ENCODE results near the gene EXT2. TPM values are rescaled to one million over a fixed set of nuclear protein-coding genes. Genes with fewer than 3 reads are reported as not detected.

Gene EXT2
- polyA plus RNA-seq, 1 donor from 2014 or later = 77.5 TPM

DNA sequence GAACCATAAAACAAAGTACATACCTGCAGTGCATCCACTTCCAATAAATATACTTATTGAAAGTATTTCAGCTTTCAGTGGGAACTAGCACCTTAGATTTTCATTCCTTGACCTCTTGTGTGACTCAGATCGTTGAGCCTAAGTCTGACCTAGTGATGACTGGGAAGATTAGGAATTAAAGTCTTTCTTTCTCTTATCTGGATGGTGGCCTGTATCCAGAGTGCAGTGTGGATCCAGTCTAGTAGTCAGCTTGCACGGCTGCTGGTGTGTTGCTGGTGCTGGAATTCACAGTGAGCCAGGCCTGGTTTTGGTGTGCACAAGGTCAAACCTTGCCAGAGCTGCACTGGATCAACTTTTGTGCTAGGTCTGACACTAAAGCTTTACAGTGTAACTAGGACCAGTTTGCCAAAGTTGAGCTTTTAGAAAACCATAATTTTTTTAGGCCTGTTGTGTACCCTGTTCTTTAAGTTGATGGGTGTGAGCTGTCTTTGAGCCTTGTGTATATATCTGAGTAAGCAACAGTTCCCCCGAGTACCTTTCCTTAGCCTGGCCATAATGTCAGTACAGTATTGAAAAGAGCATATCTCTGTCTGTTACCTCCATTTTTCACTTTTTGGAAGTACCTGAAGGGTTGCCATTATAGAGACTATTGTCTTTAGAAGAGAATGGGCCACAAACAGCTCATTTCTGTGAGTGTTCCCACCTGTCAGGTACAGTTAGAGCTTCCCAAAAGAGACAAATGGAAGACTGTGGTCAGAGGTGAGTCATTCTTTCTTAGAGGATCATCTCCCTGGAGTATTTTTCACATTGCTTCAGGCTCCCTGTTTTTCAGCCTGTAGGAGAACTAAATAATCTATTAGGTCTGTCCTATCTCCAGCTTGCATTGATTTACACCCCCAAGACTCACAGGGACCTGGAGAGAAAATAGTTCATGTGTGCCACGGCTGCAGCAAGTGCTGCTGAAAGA lies 124.6 kb downstream of the EXT2 start:
- no peaks in the 10 kb centered on the region for H4K20me1 ChIP-seq (ENCODE audit: insufficient read depth)
- no peaks in the 10 kb centered on the region for H3F3A ChIP-seq (ENCODE audit: insufficient read depth, low read length, poor library complexity, severe bottlenecking)
- no peaks in the 10 kb centered on the region for H3K9me2 ChIP-seq (ENCODE audit: insufficient read depth, low read length)
- no peak for TF ChIP-seq SMC3 (conservative IDR thresholded peaks at IDR 0.05; ENCODE audit: poor library complexity)
- TF ChIP-seq EZH2 (IDR thresholded peaks at IDR 0.05; ENCODE audit: borderline replicate concordance, insufficient read depth, low read length, poor library complexity, severe bottlenecking) = no peak
- TF ChIP-seq RAD21 (conservative IDR thresholded peaks at IDR 0.05) = no peak
- TF ChIP-seq POLR2AphosphoS5 (IDR thresholded peaks at IDR 0.05) = no peak
- TF ChIP-seq EP300 (conservative IDR thresholded peaks at IDR 0.05; ENCODE audit: poor library complexity, severe bottlenecking) = no peak
- TF ChIP-seq, protein P1, sequence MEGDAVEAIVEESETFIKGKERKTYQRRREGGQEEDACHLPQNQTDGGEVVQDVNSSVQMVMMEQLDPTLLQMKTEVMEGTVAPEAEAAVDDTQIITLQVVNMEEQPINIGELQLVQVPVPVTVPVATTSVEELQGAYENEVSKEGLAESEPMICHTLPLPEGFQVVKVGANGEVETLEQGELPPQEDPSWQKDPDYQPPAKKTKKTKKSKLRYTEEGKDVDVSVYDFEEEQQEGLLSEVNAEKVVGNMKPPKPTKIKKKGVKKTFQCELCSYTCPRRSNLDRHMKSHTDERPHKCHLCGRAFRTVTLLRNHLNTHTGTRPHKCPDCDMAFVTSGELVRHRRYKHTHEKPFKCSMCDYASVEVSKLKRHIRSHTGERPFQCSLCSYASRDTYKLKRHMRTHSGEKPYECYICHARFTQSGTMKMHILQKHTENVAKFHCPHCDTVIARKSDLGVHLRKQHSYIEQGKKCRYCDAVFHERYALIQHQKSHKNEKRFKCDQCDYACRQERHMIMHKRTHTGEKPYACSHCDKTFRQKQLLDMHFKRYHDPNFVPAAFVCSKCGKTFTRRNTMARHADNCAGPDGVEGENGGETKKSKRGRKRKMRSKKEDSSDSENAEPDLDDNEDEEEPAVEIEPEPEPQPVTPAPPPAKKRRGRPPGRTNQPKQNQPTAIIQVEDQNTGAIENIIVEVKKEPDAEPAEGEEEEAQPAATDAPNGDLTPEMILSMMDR (IDR thresholded peaks at IDR 0.05; ENCODE audit: poor library complexity, severe bottlenecking) = no peak
- TF ChIP-seq TAF1 (IDR thresholded peaks at IDR 0.05; ENCODE audit: low read depth) = no peak
- TF ChIP-seq MXI1 (conservative IDR thresholded peaks at IDR 0.05; ENCODE audit: poor library complexity, severe bottlenecking) = no peak
- TF ChIP-seq, protein P2, sequence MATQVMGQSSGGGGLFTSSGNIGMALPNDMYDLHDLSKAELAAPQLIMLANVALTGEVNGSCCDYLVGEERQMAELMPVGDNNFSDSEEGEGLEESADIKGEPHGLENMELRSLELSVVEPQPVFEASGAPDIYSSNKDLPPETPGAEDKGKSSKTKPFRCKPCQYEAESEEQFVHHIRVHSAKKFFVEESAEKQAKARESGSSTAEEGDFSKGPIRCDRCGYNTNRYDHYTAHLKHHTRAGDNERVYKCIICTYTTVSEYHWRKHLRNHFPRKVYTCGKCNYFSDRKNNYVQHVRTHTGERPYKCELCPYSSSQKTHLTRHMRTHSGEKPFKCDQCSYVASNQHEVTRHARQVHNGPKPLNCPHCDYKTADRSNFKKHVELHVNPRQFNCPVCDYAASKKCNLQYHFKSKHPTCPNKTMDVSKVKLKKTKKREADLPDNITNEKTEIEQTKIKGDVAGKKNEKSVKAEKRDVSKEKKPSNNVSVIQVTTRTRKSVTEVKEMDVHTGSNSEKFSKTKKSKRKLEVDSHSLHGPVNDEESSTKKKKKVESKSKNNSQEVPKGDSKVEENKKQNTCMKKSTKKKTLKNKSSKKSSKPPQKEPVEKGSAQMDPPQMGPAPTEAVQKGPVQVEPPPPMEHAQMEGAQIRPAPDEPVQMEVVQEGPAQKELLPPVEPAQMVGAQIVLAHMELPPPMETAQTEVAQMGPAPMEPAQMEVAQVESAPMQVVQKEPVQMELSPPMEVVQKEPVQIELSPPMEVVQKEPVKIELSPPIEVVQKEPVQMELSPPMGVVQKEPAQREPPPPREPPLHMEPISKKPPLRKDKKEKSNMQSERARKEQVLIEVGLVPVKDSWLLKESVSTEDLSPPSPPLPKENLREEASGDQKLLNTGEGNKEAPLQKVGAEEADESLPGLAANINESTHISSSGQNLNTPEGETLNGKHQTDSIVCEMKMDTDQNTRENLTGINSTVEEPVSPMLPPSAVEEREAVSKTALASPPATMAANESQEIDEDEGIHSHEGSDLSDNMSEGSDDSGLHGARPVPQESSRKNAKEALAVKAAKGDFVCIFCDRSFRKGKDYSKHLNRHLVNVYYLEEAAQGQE (IDR thresholded peaks at IDR 0.05; ENCODE audit: borderline replicate concordance) = no peak
- H3K9ac ChIP-seq (ENCODE audit: low read length) = no peak overlapping the region
- no peak overlapping the region for H3K27ac ChIP-seq (ENCODE audit: low read length)
- H3K4me2 ChIP-seq (ENCODE audit: low read length) = no peak overlapping the region
- H3K27me3 ChIP-seq (ENCODE audit: insufficient read depth, low read depth, low read length) = no peaks in the 10 kb centered on the region
- no peaks in the 10 kb centered on the region for H3K36me3 ChIP-seq (ENCODE audit: insufficient read depth, low read length)
- H3K79me2 ChIP-seq (replicated peaks; ENCODE audit: insufficient read depth, low read length) = no peaks in the 10 kb centered on the region
- H3K4me3 ChIP-seq (ENCODE audit: low read length) = no peak overlapping the region
- no peak overlapping the region for H2AFZ ChIP-seq (ENCODE audit: low read depth, low read length)
- no peaks in the 10 kb centered on the region for H3K9me3 ChIP-seq (ENCODE audit: low read length)

DNA sequence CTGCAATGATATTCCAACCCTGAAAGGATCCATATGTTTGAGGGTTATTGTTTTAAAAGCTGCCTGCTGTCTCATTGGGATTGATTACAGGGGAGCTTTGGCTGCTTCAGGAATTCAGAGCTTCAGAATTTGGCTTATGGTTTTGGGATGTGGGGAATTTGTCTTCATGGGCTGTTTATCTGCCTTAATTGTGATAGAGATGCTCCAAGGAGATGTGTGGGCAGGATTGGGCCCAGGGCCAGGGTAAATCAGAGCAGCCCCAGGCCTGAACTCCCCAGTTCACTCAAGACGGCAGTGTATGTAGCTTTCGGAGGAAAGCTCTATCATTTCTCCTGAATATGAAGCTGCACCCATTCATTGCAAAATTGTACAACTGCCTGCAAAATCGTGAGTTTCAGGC lies 126.0 kb downstream of the EXT2 start:
- H3K79me2 ChIP-seq (replicated peaks; ENCODE audit: insufficient read depth, low read length) = no peaks in the 10 kb centered on the region
- H3K9ac ChIP-seq (ENCODE audit: low read length) = no peak overlapping the region
- no peaks in the 10 kb centered on the region for H3K9me2 ChIP-seq (ENCODE audit: insufficient read depth, low read length)
- no peaks in the 10 kb centered on the region for H3K9me3 ChIP-seq (ENCODE audit: low read length)
- H4K20me1 ChIP-seq (ENCODE audit: insufficient read depth) = no peaks in the 10 kb centered on the region
- no peak overlapping the region for H3K4me2 ChIP-seq (ENCODE audit: low read length)
- no peaks in the 10 kb centered on the region for H3F3A ChIP-seq (ENCODE audit: insufficient read depth, low read length, poor library complexity, severe bottlenecking)
- H3K27me3 ChIP-seq (ENCODE audit: insufficient read depth, low read depth, low read length) = no peaks in the 10 kb centered on the region
- no peak overlapping the region for H3K27ac ChIP-seq (ENCODE audit: low read length)
- no peak overlapping the region for H2AFZ ChIP-seq (ENCODE audit: low read depth, low read length)
- TF ChIP-seq, protein P1 (IDR thresholded peaks at IDR 0.05; ENCODE audit: poor library complexity, severe bottlenecking) = no peak
- no peak for TF ChIP-seq EP300 (conservative IDR thresholded peaks at IDR 0.05; ENCODE audit: poor library complexity, severe bottlenecking)
- no peak overlapping the region for H3K4me3 ChIP-seq (ENCODE audit: low read length)
- no peaks in the 10 kb centered on the region for H3K36me3 ChIP-seq (ENCODE audit: insufficient read depth, low read length)

Data from neural cell (in vitro differentiated cells).